HUDEP-2 (cell line): ENCODE measurements around the gene PLEKHJ1.
A peak's percentile ranks its signal among the peaks of the same experiment; 100 is the strongest.

Experiments
- DNase-seq, 76 experiments: peaks; one replicate each; lab custom pipeline; 2025; ENCODE audit not compliant: unreplicated experiment in 76 of 76; lab: John Stamatoyannopoulos, UW

The PLEKHJ1 gene

GRCh38 chr19:2237051-2237868 is 1.1 kb upstream of the PLEKHJ1 start:
- peak in 2 of 76 experiments; percentile 38 to 85 for DNase-seq

GRCh38 chr19:2236064-2236313 is 140 bp downstream of the PLEKHJ1 start:
- no peak for DNase-seq

- peak in 9 of 76 experiments; percentile 20 to 50 (median 29) for DNase-seq
Measured at GRCh38 chr19:2235381-2236063, 607 bp downstream of the PLEKHJ1 start.

GRCh38 chr19:2234996-2235380 is 1.1 kb downstream of the PLEKHJ1 start:
- no peak for DNase-seq

GRCh38 chr19:2233601-2234280 is 2.4 kb downstream of the PLEKHJ1 start:
- DNase-seq: no peak

GRCh38 chr19:2232286-2233151 is 3.6 kb downstream of the PLEKHJ1 start:
- DNase-seq: peak in 1 of 76 experiments; percentile 25

- peak in 48 of 76 experiments; percentile 19 to 69 (median 43) for DNase-seq
Measured at GRCh38 chr19:2231621-2232221, 4.4 kb downstream of the PLEKHJ1 start.

- DNase-seq: no peak
Measured at GRCh38 chr19:2230807-2231533, 5.2 kb downstream of the PLEKHJ1 start.

GRCh38 chr19:2230033-2230531 is 6.0 kb downstream of the PLEKHJ1 start:
- peak in 7 of 76 experiments; percentile 18 to 41 (median 29) for DNase-seq

- DNase-seq: no peak
Measured at GRCh38 chr19:2229103-2230032, 6.8 kb downstream of the PLEKHJ1 start.

- DNase-seq: no peak
Measured at GRCh38 chr19:2228157-2229030, 7.7 kb downstream of the PLEKHJ1 start.

GRCh38 chr19:2227415-2228156 is 8.5 kb downstream of the PLEKHJ1 start:
- DNase-seq: no peak

GRCh38 chr19:2226840-2227360 is 9.2 kb downstream of the PLEKHJ1 start:
- no peak for DNase-seq

- DNase-seq: no peak
Measured at GRCh38 chr19:2226051-2226839, 9.9 kb downstream of the PLEKHJ1 start.

GRCh38 chr19:2225415-2226050 is 10.6 kb downstream of the PLEKHJ1 start:
- DNase-seq: no peak
